ENCODE results near the gene CLEC16A. TPM values are rescaled to one million over a fixed set of nuclear protein-coding genes. Genes with fewer than 3 reads are reported as not detected.

CLEC16A gene
- total RNA-seq, 2 donors from 2014 or later = 46.6 to 47.6 TPM

DNA sequence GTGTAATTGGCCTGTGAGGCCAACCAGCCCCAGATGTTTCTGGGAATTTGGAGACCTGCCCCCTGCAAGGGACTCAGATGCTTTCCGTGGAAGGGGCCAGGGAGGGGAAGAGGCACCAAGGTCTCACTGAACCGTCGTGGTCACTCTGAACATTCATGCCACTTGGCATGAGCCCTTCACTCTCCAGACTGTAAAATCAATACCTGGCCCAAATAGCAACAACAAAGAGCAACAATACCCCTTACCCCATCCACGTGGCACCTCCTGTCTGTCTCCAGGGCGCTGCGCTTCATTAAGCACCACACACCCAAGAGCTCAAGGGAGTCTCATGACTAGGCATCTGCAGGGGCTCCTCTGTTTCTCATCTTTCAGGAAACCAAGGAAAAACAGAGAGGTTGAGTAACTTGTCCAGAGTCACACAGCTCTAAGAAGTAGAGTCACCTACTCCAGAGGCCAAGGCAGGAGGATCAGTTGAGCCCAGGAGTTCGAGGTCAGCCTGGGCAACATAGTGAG is 258.8 kb downstream of the CLEC16A start:
- Histone ChIP-seq H3K27ac (no peak overlapping the region), H3K4me3 (no peak overlapping the region), H3K36me3 (no peaks in the 10 kb centered on the region), H3K9me3 (no peaks in the 10 kb centered on the region), H3K27me3 (replicated peaks; ENCODE audit: insufficient read depth) (no peaks in the 10 kb centered on the region), H3K4me1 (ENCODE audit: control insufficient read depth in 1 of 2, low read depth in 2 of 2) (no peaks in the 10 kb centered on the region)
- TF ChIP-seq CTCF (IDR thresholded peaks at IDR 0.05) = no peak
- DNase-seq (ENCODE audit: low spot score) (no peak), ATAC-seq (ENCODE audit: insufficient number of reproducible peaks, low FRiP score, low read depth) (no peak)

- DNase-seq (ENCODE audit: low spot score) (no peak), ATAC-seq (ENCODE audit: insufficient number of reproducible peaks, low FRiP score, low read depth) (no peak)
- no peaks in the 10 kb centered on the region for H3K36me3 ChIP-seq
- H3K27ac ChIP-seq = no peak overlapping the region
- H3K4me3 ChIP-seq = no peak overlapping the region
- no peaks in the 10 kb centered on the region for H3K27me3 ChIP-seq (replicated peaks; ENCODE audit: insufficient read depth)
- no peaks in the 10 kb centered on the region for H3K4me1 ChIP-seq (ENCODE audit: control insufficient read depth in 1 of 2, low read depth in 2 of 2)
- H3K9me3 ChIP-seq = no peaks in the 10 kb centered on the region
- TF ChIP-seq CTCF (IDR thresholded peaks at IDR 0.05) = no peak
Measured at GRCh38 chr16:11204513-11205047, 260.2 kb downstream of the CLEC16A start.

DNA sequence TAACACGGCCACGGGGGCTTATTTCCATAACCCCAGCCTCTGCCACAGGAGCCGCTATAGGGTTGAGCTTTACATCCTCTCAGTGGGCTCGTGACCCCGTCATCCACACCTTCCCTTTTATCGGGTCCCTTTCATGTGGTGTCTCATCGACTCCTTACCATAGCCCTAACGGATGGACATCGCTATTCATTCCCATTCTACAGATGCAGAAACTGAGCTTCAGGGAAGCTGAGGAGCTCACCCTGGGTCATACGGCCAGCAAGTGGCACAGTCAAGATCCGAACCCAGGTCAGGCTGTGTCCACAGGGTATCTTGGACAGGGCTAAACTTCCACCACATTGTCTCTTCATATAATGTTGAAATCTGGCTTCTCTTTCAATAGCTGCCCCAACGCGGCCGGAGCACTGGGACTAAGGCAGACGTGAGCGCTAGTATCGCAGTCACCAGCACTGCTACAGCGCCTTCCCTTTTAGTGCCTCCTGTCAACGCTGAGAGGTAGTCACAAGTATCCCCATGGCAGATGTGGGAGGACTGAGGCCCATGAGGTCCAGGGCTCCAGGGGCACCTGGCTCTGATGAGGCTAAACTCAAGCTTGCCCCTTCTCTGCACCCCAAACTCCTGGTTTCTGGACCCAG is 260.8 kb downstream of the CLEC16A start:
- no peak for TF ChIP-seq CTCF (IDR thresholded peaks at IDR 0.05)
- ATAC-seq (ENCODE audit: insufficient number of reproducible peaks, low FRiP score, low read depth) (no peak), DNase-seq (ENCODE audit: low spot score) (no peak)

DNA sequence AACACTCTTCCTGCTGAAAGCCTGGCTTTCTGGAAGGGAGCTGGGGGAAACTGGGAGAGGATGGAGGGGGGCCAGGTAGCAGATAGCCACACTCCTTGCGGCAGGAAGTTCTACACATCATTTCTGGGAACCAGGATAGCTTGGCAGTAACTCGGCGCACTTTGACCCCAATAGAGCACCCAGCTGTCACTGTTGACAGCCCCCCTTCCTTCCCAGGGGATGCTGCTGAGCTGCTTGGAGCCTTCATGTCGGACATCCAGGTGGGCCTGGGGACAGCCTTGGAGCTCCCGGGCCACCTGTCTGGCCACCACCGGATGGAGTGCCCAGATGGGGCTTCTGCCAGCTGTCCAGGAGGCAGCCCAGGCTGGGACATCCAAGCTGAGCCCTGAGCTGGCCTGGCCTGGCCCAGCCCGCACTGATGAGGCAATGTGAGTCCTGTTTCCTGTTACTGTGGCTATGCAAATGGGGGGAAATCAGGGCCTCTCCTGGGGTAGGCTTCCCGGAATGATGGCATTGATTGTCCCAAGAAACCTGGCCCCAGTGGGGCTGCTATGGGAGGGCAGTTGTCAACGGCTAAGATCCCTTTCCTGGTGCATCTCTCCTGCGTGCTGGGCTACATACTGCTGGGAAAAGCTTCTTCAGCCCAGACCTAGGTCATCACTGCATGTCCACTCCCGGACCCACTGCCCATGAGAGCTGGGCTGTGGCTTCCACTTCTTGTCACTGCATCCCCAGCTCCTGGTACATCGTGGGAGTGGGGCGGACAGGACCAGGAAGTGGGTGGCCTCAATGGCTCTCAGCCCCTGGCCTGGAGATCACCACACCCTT is 261.6 kb downstream of the CLEC16A start:
- H3K36me3 ChIP-seq = no peaks in the 10 kb centered on the region
- no peak overlapping the region for H3K27ac ChIP-seq
- ATAC-seq (ENCODE audit: insufficient number of reproducible peaks, low FRiP score, low read depth) = no peak
- no peaks in the 10 kb centered on the region for H3K4me1 ChIP-seq (ENCODE audit: control insufficient read depth in 1 of 2, low read depth in 2 of 2)
- H3K9me3 ChIP-seq = no peaks in the 10 kb centered on the region
- no peaks in the 10 kb centered on the region for H3K27me3 ChIP-seq (replicated peaks; ENCODE audit: insufficient read depth)
- H3K4me3 ChIP-seq = no peak overlapping the region
- no peak for DNase-seq (ENCODE audit: low spot score)
- TF ChIP-seq CTCF (IDR thresholded peaks at IDR 0.05) = no peak

More for the DNA sequence above, 260.8 kb downstream of the CLEC16A start:
- Histone ChIP-seq H3K36me3 (no peaks in the 10 kb centered on the region), H3K4me3 (no peak overlapping the region), H3K4me1 (ENCODE audit: control insufficient read depth in 1 of 2, low read depth in 2 of 2) (no peaks in the 10 kb centered on the region), H3K27me3 (replicated peaks; ENCODE audit: insufficient read depth) (no peaks in the 10 kb centered on the region), H3K27ac (no peak overlapping the region), H3K9me3 (no peaks in the 10 kb centered on the region)

DNA sequence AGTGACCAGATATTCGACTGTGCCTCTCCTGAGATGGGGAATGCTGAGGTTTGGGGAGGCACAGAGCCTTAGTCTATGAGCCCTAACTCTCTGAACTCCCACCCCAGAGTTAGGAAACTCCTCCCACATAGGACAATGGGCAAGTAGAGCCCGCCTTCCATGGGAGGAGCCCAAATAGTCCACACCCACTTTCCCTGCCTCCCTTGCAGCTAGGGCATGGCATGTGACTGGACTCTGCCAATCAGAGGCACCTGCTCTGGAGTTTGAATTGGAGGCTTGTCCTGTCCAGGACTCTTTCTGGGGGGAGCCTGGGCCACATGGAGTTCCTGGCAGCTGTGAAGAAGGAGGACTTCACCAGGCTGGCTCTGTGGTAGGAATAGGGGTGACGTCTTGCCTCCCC is 263.3 kb downstream of the CLEC16A start:
- no peaks in the 10 kb centered on the region for H3K36me3 ChIP-seq
- no peaks in the 10 kb centered on the region for H3K9me3 ChIP-seq
- DNase-seq (ENCODE audit: low spot score) (no peak), ATAC-seq (ENCODE audit: insufficient number of reproducible peaks, low FRiP score, low read depth) (no peak)
- H3K27me3 ChIP-seq (replicated peaks; ENCODE audit: insufficient read depth) = no peaks in the 10 kb centered on the region
- no peaks in the 10 kb centered on the region for H3K4me1 ChIP-seq (ENCODE audit: control insufficient read depth in 1 of 2, low read depth in 2 of 2)
- TF ChIP-seq CTCF (IDR thresholded peaks at IDR 0.05) = no peak
- H3K27ac ChIP-seq = no peak overlapping the region
- no peak overlapping the region for H3K4me3 ChIP-seq
